GM19239 (cell line): ENCODE data around the gene RPL22.

ENCODE experiments used
- DNase-seq: peaks from one replicate; pipeline ENCODE4 v3.0.0; 2011; ENCODE audit warnings: low spot score; ENCODE audit not compliant: insufficient read length
- FAIRE-seq: peaks from 2 replicates; lab custom pipeline; 2011; peaks lifted over from hg19 to GRCh38; lab: Jason Lieb, UNC

RPL22 gene

DNA sequence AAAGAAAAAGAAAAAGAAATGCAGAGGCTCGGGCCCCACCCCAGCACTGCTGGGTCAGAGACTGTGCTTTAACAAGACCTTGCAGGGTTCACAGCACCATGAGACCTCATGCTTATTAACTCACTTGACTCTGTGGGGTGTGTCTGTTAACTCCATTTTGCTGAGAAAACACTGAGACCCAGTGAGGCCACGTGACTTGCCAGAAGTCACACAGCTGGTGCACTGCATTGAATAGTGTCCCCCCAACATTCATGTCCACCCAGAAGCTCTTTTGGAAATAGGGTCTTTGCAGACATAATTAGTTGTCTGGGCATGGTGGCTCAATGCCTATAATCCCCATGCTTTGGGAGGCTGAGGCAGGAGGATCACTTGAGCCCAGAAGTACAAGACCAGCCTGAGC lies 59.0 kb downstream of the RPL22 start:
- DNase-seq, result no peak

DNA sequence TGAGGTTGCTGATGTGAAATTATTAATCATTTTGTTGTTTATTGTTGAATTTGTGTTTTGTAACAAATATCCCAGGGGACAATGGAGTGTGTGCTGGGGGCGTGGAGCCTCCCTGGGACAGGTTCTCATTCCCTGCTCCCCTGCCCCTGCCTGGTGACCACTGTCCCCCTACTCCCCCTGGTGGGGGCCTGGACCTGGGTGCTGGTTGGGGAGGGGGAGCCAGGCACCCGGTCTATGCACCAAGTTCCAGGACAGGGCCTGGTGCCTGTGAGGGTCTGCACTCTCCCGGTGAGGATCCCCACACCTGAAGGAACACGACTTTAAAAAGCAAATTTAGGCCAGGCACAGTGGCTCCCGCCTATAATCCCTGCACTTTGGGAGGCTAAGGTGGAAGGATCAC lies 61.6 kb downstream of the RPL22 start:
- DNase-seq (no peak), FAIRE-seq (no peak)

More for the DNA sequence above, 59.0 kb downstream of the RPL22 start:
- FAIRE-seq, result no peak

DNA sequence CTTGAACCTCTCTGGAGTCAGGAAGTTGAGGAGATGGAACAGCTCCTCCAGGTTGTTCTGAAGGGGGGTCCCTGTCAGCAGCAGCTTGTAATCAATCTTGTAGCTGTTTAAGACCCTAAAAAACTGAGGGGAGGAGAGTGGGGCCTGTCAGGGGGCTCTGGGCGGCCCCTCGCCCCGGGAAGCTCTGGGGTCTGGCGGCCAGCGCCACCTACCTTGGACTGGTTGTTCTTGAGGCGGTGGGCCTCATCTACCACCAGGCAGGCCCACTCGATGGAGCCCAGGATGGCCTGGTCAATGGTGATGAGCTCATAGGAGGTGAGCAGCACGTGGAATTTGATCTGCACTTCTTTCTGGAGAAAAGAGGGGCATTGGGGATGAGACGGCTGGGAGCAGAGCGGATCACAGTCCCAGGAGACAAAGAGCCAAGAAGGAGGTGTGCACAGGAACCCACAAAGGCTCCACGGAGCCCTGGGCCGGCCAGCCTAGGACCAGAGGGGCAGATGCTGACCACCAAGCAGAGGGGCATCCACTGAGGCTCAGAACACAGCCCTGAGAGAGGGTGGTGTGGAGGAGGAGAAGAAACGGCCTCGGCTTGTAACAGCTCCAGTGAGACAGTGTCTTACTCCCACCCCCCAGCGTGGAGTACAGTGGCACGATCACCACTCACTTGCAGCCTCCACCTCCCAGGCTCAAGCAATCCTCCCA lies 62.7 kb downstream of the RPL22 start:
- FAIRE-seq (no peak), DNase-seq (no peak)
